Activated naive CD8-positive, alpha-beta T cell treated with anti-CD3 and anti-CD28 coated beads, Interleukin-2, amount 10 ng/mL, durations not matched to agents 7 days and 5 days (primary cell): ENCODE results near the gene LARGE1. TPM values are rescaled to one million over a fixed set of nuclear protein-coding genes. Genes with fewer than 3 reads are reported as not detected.

Source experiments
- ATAC-seq: fragments of 150-1000 bp; cut with Tn5 transposase; one replicate; pipeline ENCODE4 v1.10.0; 2021; ENCODE audit warnings: low read depth, moderate library complexity
- POLR2A ChIA-PET: fragments of 350-600 bp; sonication (Branson Sonifier 250); formaldehyde crosslinking; loops from one replicate; lab custom pipeline; 2021; ENCODE audit warnings: antibody characterized with exemption; lab: Charles Lee
- DNase-seq: peaks from one replicate; pipeline ENCODE4 v3.0.0; 2021
- H3K27ac Mint-ChIP-seq: one replicate; pipeline ENCODE4 v1.8.0; 2022; ENCODE audit warnings: mild to moderate bottlenecking, mixed read lengths
- H3K27me3 Mint-ChIP-seq: one replicate; pipeline ENCODE4 v1.8.0; 2022; ENCODE audit warnings: mild to moderate bottlenecking, moderate library complexity, mixed read lengths
- H3K36me3 Mint-ChIP-seq: one replicate; pipeline ENCODE4 v1.8.0; 2021; ENCODE audit warnings: mild to moderate bottlenecking, mixed read lengths
- H3K4me1 Mint-ChIP-seq: one replicate; pipeline ENCODE4 v1.8.0; 2021; ENCODE audit warnings: mixed read lengths
- H3K4me3 Mint-ChIP-seq: one replicate; pipeline ENCODE4 v1.8.0; 2022; ENCODE audit warnings: mild to moderate bottlenecking, moderate library complexity, mixed read lengths
- H3K9me3 Mint-ChIP-seq: one replicate; pipeline ENCODE4 v1.8.0; 2021; ENCODE audit warnings: mixed read lengths
- total RNA-seq, 2 experiments: library from RNA; stranded (reverse); gene quantifications; one replicate each; pipeline ENCODE4 v1.2.3, GENCODE V29; 2021

The LARGE1 gene
- total RNA-seq, 2 experiments from 2014 or later: 0.68 to 0.75 TPM

DNA sequence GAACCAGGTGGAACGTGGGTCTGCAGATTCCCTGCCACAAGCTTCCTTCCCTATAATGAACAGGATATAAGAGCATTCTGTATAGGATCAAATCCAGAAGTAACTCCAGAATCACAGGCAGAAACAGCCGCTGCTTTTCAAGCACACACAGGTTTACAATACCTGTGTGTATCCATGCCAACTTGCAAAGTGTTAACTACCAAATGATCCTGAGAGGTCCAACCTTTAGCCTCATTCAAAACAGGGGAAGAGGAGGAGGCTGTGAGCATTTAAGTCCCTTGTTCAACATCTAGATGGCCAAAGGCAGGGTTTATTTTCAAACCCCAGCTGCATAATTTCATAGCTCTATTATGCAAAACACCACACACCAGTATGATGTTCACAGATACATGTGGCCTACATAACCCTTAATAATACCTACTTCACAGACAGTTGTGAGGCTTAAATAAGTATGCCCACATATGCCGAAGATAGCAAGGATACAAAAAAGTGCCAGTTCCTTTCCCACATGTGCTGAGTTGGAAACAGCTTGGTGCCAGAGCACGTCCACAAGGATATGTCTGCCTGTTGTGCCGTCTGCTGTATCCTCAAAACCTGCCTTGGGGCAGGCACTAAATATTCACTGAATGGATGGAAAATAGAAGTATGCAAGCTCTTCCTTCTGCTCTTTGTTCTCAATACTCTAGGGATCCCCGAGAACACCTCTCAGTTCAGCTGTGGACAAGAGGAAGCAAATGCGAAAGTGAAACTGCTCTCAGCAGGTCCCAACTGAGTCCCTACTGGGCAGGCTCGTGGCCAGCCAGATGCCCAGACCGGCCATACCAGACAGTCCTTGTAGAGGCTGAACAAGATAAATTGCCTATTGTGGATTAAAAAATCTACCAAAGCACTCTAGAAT lies 66.8 kb downstream of the LARGE1 start:
- POLR2A ChIA-PET: no interaction called here
- no peaks in the 10 kb centered on the region for H3K36me3 Mint-ChIP-seq
- peaks cover 5% of the 10 kb centered on the region for H3K4me1 Mint-ChIP-seq
- H3K9me3 Mint-ChIP-seq: no peaks in the 10 kb centered on the region
- H3K27me3 Mint-ChIP-seq: no peaks in the 10 kb centered on the region
- peak; percentile 27 for DNase-seq
- H3K4me3 Mint-ChIP-seq: peak overlapping the region; percentile 79
- peak overlapping the region; percentile 79 for H3K27ac Mint-ChIP-seq
- ATAC-seq: no peak

GRCh38 chr22:33851821-33852384 lies 68.4 kb downstream of the LARGE1 start:
- Mint-ChIP-seq H3K4me1 (peaks cover 5% of the 10 kb centered on the region), H3K9me3 (peaks cover 2% of the 10 kb centered on the region), H3K36me3 (no peaks in the 10 kb centered on the region), H3K27me3 (no peaks in the 10 kb centered on the region), H3K27ac (no peak overlapping the region), H3K4me3 (no peak overlapping the region)
- DNase-seq: no peak
- POLR2A ChIA-PET: no interaction called here
- no peak for ATAC-seq

- H3K9me3 Mint-ChIP-seq: peaks cover 2% of the 10 kb centered on the region
- no peak for DNase-seq
- no peak for ATAC-seq
- H3K36me3 Mint-ChIP-seq: no peaks in the 10 kb centered on the region
- no peaks in the 10 kb centered on the region for H3K27me3 Mint-ChIP-seq
- H3K4me1 Mint-ChIP-seq: peaks cover 5% of the 10 kb centered on the region
- POLR2A ChIA-PET: no interaction called here
- H3K27ac Mint-ChIP-seq: no peak overlapping the region
- no peak overlapping the region for H3K4me3 Mint-ChIP-seq
Measured at GRCh38 chr22:33851240-33851639, 69.0 kb downstream of the LARGE1 start.

GRCh38 chr22:33850724-33851123 lies 69.6 kb downstream of the LARGE1 start:
- no peak overlapping the region for H3K27ac Mint-ChIP-seq
- no peak for DNase-seq
- POLR2A ChIA-PET: no interaction called here
- no peak overlapping the region for H3K4me3 Mint-ChIP-seq
- ATAC-seq: no peak
- peaks cover 2% of the 10 kb centered on the region for H3K9me3 Mint-ChIP-seq
- H3K4me1 Mint-ChIP-seq: peaks cover 5% of the 10 kb centered on the region
- no peaks in the 10 kb centered on the region for H3K36me3 Mint-ChIP-seq
- H3K27me3 Mint-ChIP-seq: no peaks in the 10 kb centered on the region

GRCh38 chr22:33850193-33850592 lies 70.1 kb downstream of the LARGE1 start:
- Mint-ChIP-seq H3K9me3 (peaks cover 3% of the 10 kb centered on the region), H3K4me1 (peaks cover 5% of the 10 kb centered on the region), H3K27me3 (no peaks in the 10 kb centered on the region), H3K4me3 (no peak overlapping the region), H3K36me3 (no peaks in the 10 kb centered on the region), H3K27ac (no peak overlapping the region)
- no peak for DNase-seq
- no peak for ATAC-seq
- POLR2A ChIA-PET: no interaction called here

DNA sequence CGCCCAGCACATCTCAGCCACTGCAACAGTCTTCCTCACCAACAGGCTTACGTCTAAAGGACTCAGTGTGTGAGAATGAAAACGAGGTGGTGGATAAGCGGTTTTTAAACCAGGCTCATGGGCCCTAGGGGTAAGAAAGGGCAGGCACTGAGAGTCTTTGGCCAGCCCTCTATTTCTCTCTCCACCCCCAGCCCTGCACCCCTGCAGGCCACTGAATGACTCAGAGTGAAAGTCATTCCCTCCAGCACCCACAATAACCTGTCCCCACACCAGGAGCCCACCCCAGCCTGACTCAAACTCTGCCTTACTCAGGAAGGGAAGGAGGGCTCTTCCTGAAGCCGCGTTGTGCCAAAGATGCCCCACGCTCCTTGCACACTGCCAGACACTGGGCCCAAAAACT lies 72.0 kb downstream of the LARGE1 start:
- no peak overlapping the region for H3K27ac Mint-ChIP-seq
- POLR2A ChIA-PET: no interaction called here
- H3K4me1 Mint-ChIP-seq: peaks cover 1% of the 10 kb centered on the region
- H3K27me3 Mint-ChIP-seq: no peaks in the 10 kb centered on the region
- no peak overlapping the region for H3K4me3 Mint-ChIP-seq
- H3K36me3 Mint-ChIP-seq: no peaks in the 10 kb centered on the region
- DNase-seq (no peak), ATAC-seq (no peak)
- peaks cover 6% of the 10 kb centered on the region for H3K9me3 Mint-ChIP-seq

GRCh38 chr22:33844273-33844672 lies 76.0 kb downstream of the LARGE1 start:
- Mint-ChIP-seq H3K36me3 (no peaks in the 10 kb centered on the region), H3K4me1 (no peaks in the 10 kb centered on the region), H3K4me3 (no peak overlapping the region), H3K9me3 (peaks cover 6% of the 10 kb centered on the region), H3K27ac (no peak overlapping the region), H3K27me3 (no peaks in the 10 kb centered on the region)
- ATAC-seq (no peak), DNase-seq (no peak)
- POLR2A ChIA-PET: no interaction called here

DNA sequence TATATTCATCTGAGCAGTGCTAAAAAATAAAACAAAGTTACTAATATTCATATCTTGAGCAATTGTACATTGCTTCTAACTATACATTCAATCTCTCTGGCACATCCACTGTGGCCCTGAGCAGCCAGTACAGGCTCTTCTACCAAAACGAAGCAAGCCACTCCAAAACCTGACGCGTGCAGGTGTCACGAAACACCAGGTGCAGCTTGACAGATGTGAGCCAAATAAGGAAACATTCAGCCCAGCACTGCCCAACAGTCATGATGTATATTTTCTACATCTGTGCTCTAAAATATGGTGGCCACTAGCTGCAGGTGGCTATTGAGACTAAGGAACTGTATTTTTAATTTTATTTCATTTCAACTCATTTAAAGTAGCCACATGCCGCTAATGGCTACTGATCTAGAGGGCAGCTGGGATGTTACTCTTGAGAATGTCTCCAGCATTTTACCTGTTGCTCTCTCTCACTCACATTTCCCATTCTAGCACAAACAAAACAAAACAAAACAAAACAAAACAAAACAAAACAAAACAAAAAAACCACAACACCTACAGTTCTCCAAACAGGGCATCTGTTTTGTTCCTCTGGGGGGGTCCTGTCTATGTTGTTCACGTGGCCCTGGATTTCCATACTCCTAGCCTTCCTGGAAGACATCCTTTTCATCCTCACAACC lies 77.7 kb downstream of the LARGE1 start:
- Mint-ChIP-seq H3K27ac (no peak overlapping the region), H3K36me3 (no peaks in the 10 kb centered on the region), H3K4me1 (no peaks in the 10 kb centered on the region), H3K9me3 (peaks cover 4% of the 10 kb centered on the region), H3K27me3 (no peaks in the 10 kb centered on the region), H3K4me3 (no peak overlapping the region)
- ATAC-seq: no peak
- DNase-seq: no peak
- POLR2A ChIA-PET: no interaction called here

DNA sequence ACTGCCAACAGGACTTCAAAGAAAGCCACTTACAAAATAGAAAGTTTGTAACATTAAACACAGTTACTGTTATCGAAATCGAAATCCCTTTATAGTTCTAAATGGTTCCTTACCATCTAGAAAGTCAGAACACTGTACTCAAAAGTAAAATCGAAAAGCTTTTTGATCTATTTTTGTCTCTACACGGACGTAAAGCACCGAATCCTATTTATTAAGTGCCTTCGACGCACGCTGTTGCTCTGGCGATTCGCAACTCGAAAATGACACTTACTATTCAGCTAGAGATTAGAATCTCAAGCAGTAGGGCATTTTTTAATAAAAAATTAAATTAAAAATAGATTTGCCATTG lies 78.3 kb downstream of the LARGE1 start:
- DNase-seq: no peak
- no peaks in the 10 kb centered on the region for H3K4me1 Mint-ChIP-seq
- ATAC-seq: no peak
- H3K36me3 Mint-ChIP-seq: no peaks in the 10 kb centered on the region
- no peaks in the 10 kb centered on the region for H3K27me3 Mint-ChIP-seq
- no peak overlapping the region for H3K4me3 Mint-ChIP-seq
- no peak overlapping the region for H3K27ac Mint-ChIP-seq
- POLR2A ChIA-PET: no interaction called here
- peaks cover 4% of the 10 kb centered on the region for H3K9me3 Mint-ChIP-seq

- Mint-ChIP-seq H3K27me3 (no peaks in the 10 kb centered on the region), H3K9me3 (peaks cover 4% of the 10 kb centered on the region), H3K4me1 (no peaks in the 10 kb centered on the region), H3K36me3 (no peaks in the 10 kb centered on the region), H3K4me3 (no peak overlapping the region), H3K27ac (no peak overlapping the region)
- no peak for ATAC-seq
- DNase-seq: no peak
- POLR2A ChIA-PET: no interaction called here
Measured at GRCh38 chr22:33841281-33842005, 78.8 kb downstream of the LARGE1 start.

- H3K27ac Mint-ChIP-seq: no peak overlapping the region
- H3K27me3 Mint-ChIP-seq: no peaks in the 10 kb centered on the region
- H3K4me3 Mint-ChIP-seq: no peak overlapping the region
- POLR2A ChIA-PET: no interaction called here
- no peak for ATAC-seq
- no peak for DNase-seq
- H3K9me3 Mint-ChIP-seq: no peaks in the 10 kb centered on the region
- H3K36me3 Mint-ChIP-seq: no peaks in the 10 kb centered on the region
- H3K4me1 Mint-ChIP-seq: no peaks in the 10 kb centered on the region
Measured at GRCh38 chr22:33838644-33839043, 81.6 kb downstream of the LARGE1 start.

- Mint-ChIP-seq H3K4me3 (no peak overlapping the region), H3K27me3 (no peaks in the 10 kb centered on the region), H3K9me3 (no peaks in the 10 kb centered on the region), H3K4me1 (no peaks in the 10 kb centered on the region), H3K27ac (no peak overlapping the region), H3K36me3 (no peaks in the 10 kb centered on the region)
- POLR2A ChIA-PET: no interaction called here
- no peak for DNase-seq
- no peak for ATAC-seq
Measured at GRCh38 chr22:33837826-33838225, 82.5 kb downstream of the LARGE1 start.

GRCh38 chr22:33835265-33835664 lies 85.0 kb downstream of the LARGE1 start:
- Mint-ChIP-seq H3K27ac (no peak overlapping the region), H3K27me3 (no peaks in the 10 kb centered on the region)
- POLR2A ChIA-PET: no interaction called here

More at GRCh38 chr22:33835265-33835664, 85.0 kb downstream of the LARGE1 start:
- no peaks in the 10 kb centered on the region for H3K36me3 Mint-ChIP-seq
- DNase-seq: no peak
- no peak overlapping the region for H3K4me3 Mint-ChIP-seq
- H3K9me3 Mint-ChIP-seq: no peaks in the 10 kb centered on the region
- no peaks in the 10 kb centered on the region for H3K4me1 Mint-ChIP-seq
- ATAC-seq: no peak
